GM13977 (cell line): ENCODE measurements around the gene CNOT6.

Source experiments
- DNase-seq: peaks from one replicate; pipeline ENCODE4 v3.0.0; 2012; ENCODE audit warnings: low spot score
- in situ Hi-C: fragments of 300-500 bp; cut with MboI; formaldehyde crosslinking; loops from one replicate; pipeline ENCODE4 v1.12.0; 2022; ENCODE audit warnings: low sequenced_read_pairs, low pct_unique_long_range_greater_than_20kb, mixed read lengths, inconsistent platforms; ENCODE audit not compliant: unreplicated experiment
- TF ChIP-seq, protein P1 (sequence below): IDR thresholded peaks from 2 replicates; pipeline ENCODE4 v1.5.1; 2012; ENCODE audit warnings: mild to moderate bottlenecking, control low read depth; ENCODE audit not compliant: insufficient read depth; ENCODE audit errors: extremely low read depth, missing control alignments

The CNOT6 gene

DNA sequence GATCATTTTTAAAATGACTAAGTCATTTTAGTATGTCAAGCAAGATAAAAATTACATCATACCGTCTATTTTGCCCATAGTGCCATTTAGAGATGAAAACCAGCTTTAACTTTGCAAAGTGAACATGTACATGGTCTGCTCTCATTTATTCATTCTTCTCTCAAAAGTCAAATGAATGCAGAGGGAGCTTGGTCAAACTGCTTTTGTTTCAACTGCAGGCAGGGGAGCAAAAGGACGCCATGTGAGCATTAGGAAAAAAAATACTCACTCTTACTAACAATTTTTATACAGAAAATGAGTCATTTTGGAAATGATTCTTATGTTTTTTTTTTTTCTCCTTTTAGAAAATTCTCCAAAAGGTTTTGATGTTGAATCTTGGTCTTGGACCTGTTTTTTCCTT, 81.4 kb downstream of the CNOT6 start:
- TF ChIP-seq, protein P1, sequence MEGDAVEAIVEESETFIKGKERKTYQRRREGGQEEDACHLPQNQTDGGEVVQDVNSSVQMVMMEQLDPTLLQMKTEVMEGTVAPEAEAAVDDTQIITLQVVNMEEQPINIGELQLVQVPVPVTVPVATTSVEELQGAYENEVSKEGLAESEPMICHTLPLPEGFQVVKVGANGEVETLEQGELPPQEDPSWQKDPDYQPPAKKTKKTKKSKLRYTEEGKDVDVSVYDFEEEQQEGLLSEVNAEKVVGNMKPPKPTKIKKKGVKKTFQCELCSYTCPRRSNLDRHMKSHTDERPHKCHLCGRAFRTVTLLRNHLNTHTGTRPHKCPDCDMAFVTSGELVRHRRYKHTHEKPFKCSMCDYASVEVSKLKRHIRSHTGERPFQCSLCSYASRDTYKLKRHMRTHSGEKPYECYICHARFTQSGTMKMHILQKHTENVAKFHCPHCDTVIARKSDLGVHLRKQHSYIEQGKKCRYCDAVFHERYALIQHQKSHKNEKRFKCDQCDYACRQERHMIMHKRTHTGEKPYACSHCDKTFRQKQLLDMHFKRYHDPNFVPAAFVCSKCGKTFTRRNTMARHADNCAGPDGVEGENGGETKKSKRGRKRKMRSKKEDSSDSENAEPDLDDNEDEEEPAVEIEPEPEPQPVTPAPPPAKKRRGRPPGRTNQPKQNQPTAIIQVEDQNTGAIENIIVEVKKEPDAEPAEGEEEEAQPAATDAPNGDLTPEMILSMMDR = no peak
- in situ Hi-C loops = no loop called here
- no peak for DNase-seq

DNA sequence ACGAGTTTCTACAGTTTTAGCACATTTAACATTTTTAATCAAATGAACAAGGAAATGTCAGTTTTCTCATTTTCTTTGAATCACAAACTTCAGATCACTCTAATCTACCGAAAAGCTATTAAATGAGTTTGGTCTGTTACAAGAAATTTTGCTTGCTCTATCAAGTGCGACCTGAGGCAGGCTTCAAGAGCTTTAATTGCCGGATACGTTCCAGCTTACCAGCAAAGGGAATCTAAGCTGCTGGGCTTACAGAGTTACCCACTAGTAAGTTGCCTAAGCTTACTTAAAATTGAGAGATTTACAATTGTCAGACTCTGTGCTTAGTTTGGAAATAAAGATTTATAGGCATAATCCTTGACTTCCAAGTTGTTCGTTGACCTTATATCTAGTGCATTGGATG, 86.5 kb downstream of the CNOT6 start:
- in situ Hi-C loops = no loop called here
- DNase-seq = no peak
- TF ChIP-seq, protein P1 = no peak

DNA sequence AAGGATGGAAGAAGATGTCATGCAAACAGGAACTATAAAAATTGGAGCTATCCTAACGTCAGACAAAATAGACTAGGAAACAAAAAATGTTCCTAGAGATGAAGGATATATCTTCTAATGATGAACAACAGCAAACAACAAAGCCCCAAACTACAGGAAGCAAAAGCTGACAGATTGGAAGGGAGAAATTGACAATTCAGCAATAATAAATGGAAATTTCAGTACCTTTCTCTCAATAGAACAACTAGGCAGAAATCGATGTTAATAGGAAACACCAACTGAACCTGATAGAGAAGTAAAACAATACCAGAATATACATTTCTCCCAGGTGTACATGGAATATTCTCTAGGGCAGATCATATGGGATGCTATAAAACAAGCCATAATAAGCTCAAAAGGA, 89.6 kb downstream of the CNOT6 start:
- in situ Hi-C loops = no loop called here
- TF ChIP-seq, protein P1 = no peak
- DNase-seq = no peak

DNA sequence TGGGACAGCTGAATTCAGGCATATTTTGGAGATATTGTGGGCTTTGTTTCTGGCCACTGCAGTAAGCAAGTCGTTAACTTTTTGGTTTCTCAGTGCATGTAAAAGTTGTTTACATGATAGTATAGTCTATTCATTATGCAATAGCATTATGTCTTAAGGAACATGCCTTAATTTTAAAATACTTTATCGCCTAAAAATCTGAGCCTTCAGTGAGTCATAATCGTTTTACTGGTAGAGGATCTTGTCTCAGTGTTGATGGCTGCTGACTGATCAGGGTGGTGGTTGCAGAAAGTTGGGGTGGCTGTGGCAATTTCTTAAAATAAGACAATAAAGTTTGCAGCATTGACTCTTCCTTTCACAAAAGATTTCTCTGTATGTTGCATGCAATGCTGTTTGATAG, 92.0 kb downstream of the CNOT6 start:
- in situ Hi-C loops = no loop called here
- TF ChIP-seq, protein P1 = no peak
- no peak for DNase-seq

DNA sequence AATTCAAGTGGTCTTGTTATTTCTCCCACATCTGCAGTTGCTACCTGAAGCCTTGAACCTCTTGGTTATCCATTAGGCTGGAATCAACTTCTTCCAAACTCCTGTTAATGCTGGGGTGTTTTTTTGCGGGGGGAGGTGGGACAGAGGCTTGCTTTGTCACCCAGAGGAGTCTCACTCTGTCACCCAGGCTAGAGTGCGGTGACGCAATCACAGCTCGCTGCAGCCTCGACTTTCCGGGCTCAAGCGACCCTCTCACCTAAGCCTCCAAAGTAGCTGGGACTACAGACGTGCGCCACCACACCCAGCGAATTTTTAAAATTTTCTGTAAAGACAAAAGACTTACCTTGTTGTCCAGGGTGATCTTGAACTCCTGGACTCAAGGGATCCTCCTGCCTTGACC, 92.7 kb downstream of the CNOT6 start:
- TF ChIP-seq, protein P1 = no peak
- in situ Hi-C loops = no loop called here
- DNase-seq = no peak

DNA sequence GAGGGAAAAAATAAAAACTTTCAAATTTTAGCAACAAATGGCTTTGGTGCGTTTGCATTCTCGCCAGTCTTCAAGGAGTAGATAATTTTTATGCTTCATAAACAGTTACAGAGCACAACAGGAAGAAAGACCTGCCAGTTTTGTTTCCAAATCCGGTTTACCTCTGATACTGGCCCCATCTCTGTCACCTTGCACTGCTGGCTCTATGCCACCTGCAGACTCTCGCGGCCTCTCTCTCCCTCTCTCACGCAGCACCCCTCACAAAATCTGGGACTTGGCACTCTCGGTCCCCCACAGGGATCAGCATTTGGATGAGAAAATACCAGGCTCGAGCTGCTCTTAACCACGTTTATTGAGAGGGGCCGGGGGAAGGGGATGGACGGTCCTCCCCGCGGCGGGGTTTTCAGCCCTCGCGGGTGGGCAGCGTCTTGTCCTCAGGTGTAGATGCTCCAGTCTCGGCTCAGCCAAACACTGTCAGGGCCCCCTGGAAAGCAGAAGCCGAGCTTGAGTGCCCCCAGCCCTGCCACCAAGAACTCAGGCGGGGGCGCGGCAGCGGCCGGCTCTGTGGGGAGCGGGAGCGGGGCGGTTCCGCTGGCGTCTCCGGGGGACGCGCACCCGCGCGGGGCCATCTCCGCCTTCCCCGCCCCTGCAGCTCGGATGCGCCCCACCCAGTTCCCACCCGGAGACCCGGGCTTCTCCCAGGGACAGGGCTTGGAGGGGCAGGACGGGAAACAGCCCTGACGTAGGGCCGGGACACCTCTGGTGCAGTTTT, 95.8 kb downstream of the CNOT6 start:
- TF ChIP-seq, protein P1 = no peak
- peak; percentile 11 for DNase-seq
- in situ Hi-C loops = no loop called here
